Endodermal cell (in vitro differentiated cells): ENCODE measurements around the gene MMAB. TPM values are rescaled to one million over a fixed set of nuclear protein-coding genes. Genes with fewer than 3 reads are reported as not detected.

Experiments
- DNase-seq: peaks from one replicate; pipeline ENCODE4 v3.0.0-alpha.2; 2017
- H3K27ac ChIP-seq: 2 replicates; pipeline ENCODE4 v1.5.1; 2013; ENCODE audit warnings: mild to moderate bottlenecking, low read depth, low read length, moderate library complexity
- H3K27me3 ChIP-seq: 2 replicates; pipeline ENCODE4 v1.6.1; 2013; ENCODE audit warnings: mild to moderate bottlenecking, low read length, moderate library complexity; ENCODE audit not compliant: insufficient read depth, control insufficient read depth, poor library complexity, severe bottlenecking
- H3K36me3 ChIP-seq: 2 replicates; pipeline ENCODE4 v1.7.0; 2013; ENCODE audit warnings: mild to moderate bottlenecking, low read length, moderate library complexity; ENCODE audit not compliant: control insufficient read depth, insufficient read depth
- H3K4me1 ChIP-seq: one replicate; pipeline ENCODE4 v1.7.0; 2013; ENCODE audit warnings: low read length; ENCODE audit not compliant: control insufficient read depth, insufficient read depth
- H3K4me3 ChIP-seq: 2 replicates; pipeline ENCODE4 v1.5.1; 2013; ENCODE audit warnings: mild to moderate bottlenecking, low read length, moderate library complexity
- H3K9ac ChIP-seq: 2 replicates; pipeline ENCODE4 v1.6.1; 2013; ENCODE audit warnings: mild to moderate bottlenecking, low read length, moderate library complexity; ENCODE audit not compliant: poor library complexity, severe bottlenecking; ENCODE audit errors: extremely low read depth
- H3K9me3 ChIP-seq: 2 replicates; pipeline ENCODE4 v1.6.1; 2013; ENCODE audit warnings: mild to moderate bottlenecking, low read length, moderate library complexity; ENCODE audit not compliant: control insufficient read depth
- H3K27ac Mint-ChIP-seq: 2 replicates; pipeline ENCODE4 v1.8.0; 2020; ENCODE audit warnings: mixed read lengths
- H3K27me3 Mint-ChIP-seq: 2 replicates; pipeline ENCODE4 v1.8.0; 2021; ENCODE audit warnings: mild to moderate bottlenecking, mixed read lengths; ENCODE audit not compliant: insufficient read depth
- H3K36me3 Mint-ChIP-seq: 2 replicates; pipeline ENCODE4 v1.8.0; 2020; ENCODE audit warnings: low read depth, mixed read lengths
- H3K4me1 Mint-ChIP-seq: 2 replicates; pipeline ENCODE4 v1.8.0; 2020; ENCODE audit warnings: mixed read lengths
- H3K4me3 Mint-ChIP-seq: 2 replicates; pipeline ENCODE4 v1.8.0; 2020; ENCODE audit warnings: mild to moderate bottlenecking, moderate library complexity, mixed read lengths
- H3K9me3 Mint-ChIP-seq: 2 replicates; pipeline ENCODE4 v1.8.0; 2020; ENCODE audit warnings: mild to moderate bottlenecking, mixed read lengths
- WGBS, 2 experiments: methylation state at CpG; one replicate each; pipeline versions ENCODE4 v1.1.5 to v1.1.7; 2013; ENCODE audit warnings: missing lambda C conversion rate in 2 of 2, mixed read lengths in 1 of 2; ENCODE audit not compliant: insufficient coverage in 1 of 2, insufficient read length in 1 of 2; 5-methylcytosine and 5-hydroxymethylcytosine counted together
- total RNA-seq, 2 donors: library from RNA; stranded (reverse); fragmentation: NEBNext Ultra II Directional in 1 of 2; extraction: Animal tissue kit (Norgen Biotek cat#: 25700) in 1 of 2; gene quantifications; 2 replicates in 1 of 2; 3 replicates in 1 of 2; pipeline ENCODE4 v1.2.1, GENCODE V29; 2021
- TF ChIP-seq, protein P1 (sequence below): fragments of 200-600 bp; sonication (generic); conservative IDR thresholded peaks from 2 replicates; pipeline ENCODE4 v1.5.0; 2021; ENCODE audit warnings: antibody characterized with exemption, mild to moderate bottlenecking

Gene MMAB
- total RNA-seq, 2 donors from 2014 or later, result 24.9 to 28.2 TPM

DNA sequence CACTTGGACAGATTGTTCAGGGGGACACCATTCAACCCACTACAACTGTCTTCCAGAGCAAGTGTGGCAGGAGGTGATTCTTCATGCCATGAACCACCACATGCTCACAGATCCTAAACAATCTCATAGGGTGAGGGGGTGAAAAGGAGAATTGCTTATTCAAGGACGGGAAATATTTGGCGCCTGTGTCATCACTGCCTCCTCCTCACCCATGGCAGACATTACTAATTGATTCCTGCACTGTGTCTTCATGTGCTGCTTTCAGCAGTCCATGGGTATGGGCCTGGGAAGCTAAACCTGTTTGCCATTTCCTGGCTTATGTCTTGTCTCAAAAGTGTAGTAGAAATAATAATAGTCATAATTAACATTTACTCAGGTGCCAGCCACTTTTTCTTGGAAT, 31.3 kb downstream of the MMAB start:
- H3K27me3 Mint-ChIP-seq, result no peaks in the 10 kb centered on the region
- no peaks in the 10 kb centered on the region for H3K27me3 ChIP-seq
- no peak overlapping the region for H3K9ac ChIP-seq
- H3K27ac ChIP-seq, result no peak overlapping the region
- H3K27ac Mint-ChIP-seq, result no peak overlapping the region
- H3K9me3 ChIP-seq, result no peaks in the 10 kb centered on the region
- TF ChIP-seq, protein P1, sequence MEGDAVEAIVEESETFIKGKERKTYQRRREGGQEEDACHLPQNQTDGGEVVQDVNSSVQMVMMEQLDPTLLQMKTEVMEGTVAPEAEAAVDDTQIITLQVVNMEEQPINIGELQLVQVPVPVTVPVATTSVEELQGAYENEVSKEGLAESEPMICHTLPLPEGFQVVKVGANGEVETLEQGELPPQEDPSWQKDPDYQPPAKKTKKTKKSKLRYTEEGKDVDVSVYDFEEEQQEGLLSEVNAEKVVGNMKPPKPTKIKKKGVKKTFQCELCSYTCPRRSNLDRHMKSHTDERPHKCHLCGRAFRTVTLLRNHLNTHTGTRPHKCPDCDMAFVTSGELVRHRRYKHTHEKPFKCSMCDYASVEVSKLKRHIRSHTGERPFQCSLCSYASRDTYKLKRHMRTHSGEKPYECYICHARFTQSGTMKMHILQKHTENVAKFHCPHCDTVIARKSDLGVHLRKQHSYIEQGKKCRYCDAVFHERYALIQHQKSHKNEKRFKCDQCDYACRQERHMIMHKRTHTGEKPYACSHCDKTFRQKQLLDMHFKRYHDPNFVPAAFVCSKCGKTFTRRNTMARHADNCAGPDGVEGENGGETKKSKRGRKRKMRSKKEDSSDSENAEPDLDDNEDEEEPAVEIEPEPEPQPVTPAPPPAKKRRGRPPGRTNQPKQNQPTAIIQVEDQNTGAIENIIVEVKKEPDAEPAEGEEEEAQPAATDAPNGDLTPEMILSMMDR, result no peak
- H3K36me3 ChIP-seq, result no peaks in the 10 kb centered on the region
- DNase-seq, result no peak
- no peaks in the 10 kb centered on the region for H3K4me1 ChIP-seq
- H3K4me3 ChIP-seq, result no peak overlapping the region
- no peaks in the 10 kb centered on the region for H3K9me3 Mint-ChIP-seq
- WGBS, 2 experiments, result 97% methylated on average over 2 of the region's 2 CpGs; no CpG with 5 or more reads in 1 of the 2 experiments
- no peak overlapping the region for H3K4me3 Mint-ChIP-seq
- no peaks in the 10 kb centered on the region for H3K36me3 Mint-ChIP-seq
- no peaks in the 10 kb centered on the region for H3K4me1 Mint-ChIP-seq

DNA sequence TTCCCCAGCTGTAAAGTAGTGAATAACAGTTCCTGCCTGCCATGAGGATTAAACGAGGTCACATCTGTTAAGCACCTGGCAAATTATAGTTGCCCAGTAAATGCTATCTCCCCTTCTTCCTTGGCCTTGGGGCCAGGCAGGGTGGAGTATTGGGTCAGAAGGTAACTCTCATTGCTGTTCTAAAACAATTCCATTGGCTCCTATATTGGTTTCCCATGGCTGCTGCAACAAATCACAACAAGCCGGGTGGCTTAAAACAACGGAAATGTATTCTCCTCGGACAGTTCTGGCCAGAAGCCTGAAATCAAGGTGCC, 31.9 kb downstream of the MMAB start:
- H3K9me3 ChIP-seq, result no peaks in the 10 kb centered on the region
- Mint-ChIP-seq H3K27me3 (no peaks in the 10 kb centered on the region), H3K36me3 (no peaks in the 10 kb centered on the region), H3K9me3 (no peaks in the 10 kb centered on the region), H3K4me1 (no peaks in the 10 kb centered on the region), H3K4me3 (no peak overlapping the region), H3K27ac (no peak overlapping the region)
- no peak overlapping the region for H3K9ac ChIP-seq
- TF ChIP-seq, protein P1, result no peak
- H3K4me1 ChIP-seq, result no peaks in the 10 kb centered on the region
- no peaks in the 10 kb centered on the region for H3K36me3 ChIP-seq
- no peak overlapping the region for H3K4me3 ChIP-seq
- no peak for DNase-seq
- H3K27ac ChIP-seq, result no peak overlapping the region
- WGBS, 2 experiments, result 91 to 97% methylated on average over 4 of the region's 4 CpGs
- no peaks in the 10 kb centered on the region for H3K27me3 ChIP-seq

DNA sequence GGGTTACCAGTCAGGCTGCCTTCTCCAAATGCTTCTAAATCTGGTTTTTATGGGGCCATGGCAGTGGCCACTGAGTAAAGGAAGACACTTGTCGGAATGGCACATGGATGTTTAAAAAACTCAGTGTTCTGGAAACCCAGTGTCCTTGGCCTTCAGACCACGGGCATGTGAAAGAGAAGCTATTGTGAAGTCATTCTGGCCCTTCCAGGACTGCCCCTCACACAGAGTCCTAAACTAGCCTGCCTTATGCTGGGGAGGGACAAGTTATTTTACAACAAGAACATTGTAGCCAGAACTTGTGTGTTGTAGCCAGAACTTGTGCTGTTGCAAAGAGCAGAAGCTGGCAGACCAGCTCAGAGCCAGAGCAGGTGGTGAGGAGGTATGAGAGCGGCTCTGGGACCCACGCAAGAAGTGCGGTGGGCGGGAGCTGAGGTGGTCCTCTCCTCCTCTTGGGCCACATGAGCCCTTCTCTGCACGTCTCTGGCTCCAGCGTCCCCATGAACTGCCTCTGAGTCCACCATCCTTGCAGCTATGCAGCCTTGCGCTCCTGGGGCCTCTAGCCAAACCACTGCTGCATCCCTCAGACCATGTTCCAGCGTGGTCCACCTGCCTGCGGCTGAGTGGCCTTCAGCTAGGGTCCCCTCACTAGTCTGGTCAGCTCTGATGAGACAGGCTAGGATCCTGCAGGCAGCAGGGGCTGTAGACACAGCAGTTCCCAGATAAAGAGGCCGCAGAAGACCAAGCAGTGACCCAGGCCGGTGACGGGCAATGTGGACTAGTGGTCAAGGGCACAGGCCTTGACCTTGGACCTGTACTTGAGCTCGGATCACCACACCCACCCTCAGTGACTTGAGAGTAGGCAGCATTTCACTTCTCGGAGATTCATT, 32.5 kb downstream of the MMAB start:
- no peaks in the 10 kb centered on the region for H3K9me3 Mint-ChIP-seq
- Histone ChIP-seq H3K4me1 (no peaks in the 10 kb centered on the region), H3K27me3 (no peaks in the 10 kb centered on the region), H3K36me3 (no peaks in the 10 kb centered on the region), H3K9me3 (no peaks in the 10 kb centered on the region), H3K27ac (no peak overlapping the region), H3K4me3 (no peak overlapping the region), H3K9ac (no peak overlapping the region)
- TF ChIP-seq, protein P1, result no peak
- 93 to 94% methylated on average over 16 of the region's 16 CpGs for WGBS, 2 experiments
- no peak overlapping the region for H3K4me3 Mint-ChIP-seq
- no peaks in the 10 kb centered on the region for H3K4me1 Mint-ChIP-seq
- no peaks in the 10 kb centered on the region for H3K27me3 Mint-ChIP-seq
- peaks cover 2% of the 10 kb centered on the region for H3K36me3 Mint-ChIP-seq
- no peak overlapping the region for H3K27ac Mint-ChIP-seq
- DNase-seq, result no peak
